GM23338 (cell line): ENCODE measurements around the gene NPNT. TPM values are rescaled to one million over a fixed set of nuclear protein-coding genes. Genes with fewer than 3 reads are reported as not detected.

Experiments
- ATAC-seq: fragments of 200-7000 bp; cut with Tn5 transposase; 3 replicates; pipeline ENCODE4 v1.9.1; 2020
- DNase-seq: peaks from one replicate; pipeline ENCODE4 v3.0.0-alpha.2; 2015; ENCODE audit warnings: low spot score
- H2AFZ ChIP-seq: fragments of 200-600 bp; sonication (generic); 2 replicates; pipeline ENCODE4 v1.8.0; 2016; ENCODE audit warnings: antibody characterized with exemption, mild to moderate bottlenecking, moderate library complexity
- H3F3A ChIP-seq: fragments of 200-600 bp; sonication (generic); replicated peaks from 2 replicates; pipeline ENCODE4 v1.8.0; 2017; ENCODE audit warnings: antibody characterized with exemption, mixed run types, low read depth
- H3K27ac ChIP-seq: fragments of 200-600 bp; sonication (generic); 2 replicates; pipeline ENCODE4 v1.6.1; 2016; ENCODE audit warnings: low read depth
- H3K27me3 ChIP-seq: fragments of 200-600 bp; sonication (generic); 2 replicates; pipeline ENCODE4 v1.8.0; 2016; ENCODE audit warnings: mild to moderate bottlenecking, mixed run types, moderate library complexity; ENCODE audit not compliant: insufficient read depth
- H3K36me3 ChIP-seq: fragments of 200-600 bp; sonication (generic); 2 replicates; pipeline ENCODE4 v1.8.0; 2016; ENCODE audit warnings: mild to moderate bottlenecking; ENCODE audit not compliant: insufficient read depth
- H3K4me1 ChIP-seq: fragments of 200-600 bp; sonication (generic); 2 replicates; pipeline ENCODE4 v1.8.0; 2016; ENCODE audit warnings: mild to moderate bottlenecking, moderate library complexity; ENCODE audit not compliant: insufficient read depth
- H3K4me2 ChIP-seq: fragments of 200-600 bp; sonication (generic); 2 replicates; pipeline ENCODE4 v1.7.1; 2017; ENCODE audit warnings: mixed run types
- H3K4me3 ChIP-seq: fragments of 200-600 bp; sonication (generic); 2 replicates; pipeline ENCODE4 v1.6.1; 2016; ENCODE audit warnings: mixed run types
- H3K79me2 ChIP-seq: fragments of 200-600 bp; sonication (generic); replicated peaks from 2 replicates; pipeline ENCODE4 v1.8.0; 2017; ENCODE audit warnings: mild to moderate bottlenecking; ENCODE audit not compliant: insufficient read depth
- H3K9me2 ChIP-seq: fragments of 200-600 bp; sonication (generic); 2 replicates; pipeline ENCODE4 v1.8.0; 2017; ENCODE audit not compliant: insufficient read depth
- H4K20me1 ChIP-seq: fragments of 200-600 bp; sonication (generic); replicated peaks from 2 replicates; pipeline ENCODE4 v1.8.0; 2017; ENCODE audit warnings: mild to moderate bottlenecking; ENCODE audit not compliant: insufficient read depth
- H3K27ac Mint-ChIP-seq: 2 replicates; pipeline ENCODE4 v1.8.0; 2020; ENCODE audit warnings: inconsistent platforms, mild to moderate bottlenecking, moderate library complexity, mixed read lengths
- H3K27me3 Mint-ChIP-seq: 3 replicates; pipeline ENCODE4 v1.8.0; 2022; ENCODE audit warnings: low read depth, mild to moderate bottlenecking, moderate library complexity, mixed read lengths, inconsistent platforms; ENCODE audit not compliant: insufficient read depth, poor library complexity
- H3K36me3 Mint-ChIP-seq: 3 replicates; pipeline ENCODE4 v1.8.0; 2021; ENCODE audit warnings: low read depth, mild to moderate bottlenecking, inconsistent platforms, moderate library complexity, mixed read lengths
- H3K4me1 Mint-ChIP-seq: 3 replicates; pipeline ENCODE4 v1.8.0; 2020; ENCODE audit warnings: mild to moderate bottlenecking, inconsistent platforms, mixed read lengths
- H3K4me3 Mint-ChIP-seq: 3 replicates; pipeline ENCODE4 v1.8.0; 2021; ENCODE audit warnings: moderate library complexity, mild to moderate bottlenecking, inconsistent platforms, mixed read lengths
- H3K9me3 Mint-ChIP-seq: 3 replicates; pipeline ENCODE4 v1.8.0; 2020; ENCODE audit warnings: moderate library complexity, mild to moderate bottlenecking, inconsistent platforms, mixed read lengths
- JUNB ChIP-seq: IDR thresholded peaks from one replicate; pipeline ENCODE4 v1.6.1; 2016; ENCODE audit warnings: antibody characterized with exemption; ENCODE audit not compliant: unreplicated experiment
- NANOG ChIP-seq: IDR thresholded peaks from 2 replicates; pipeline ENCODE4 v1.6.1; 2016; ENCODE audit warnings: antibody characterized with exemption, borderline replicate concordance
- POLR2AphosphoS5 ChIP-seq: IDR thresholded peaks from 2 replicates; pipeline ENCODE4 v1.6.1; 2016; ENCODE audit warnings: antibody characterized with exemption, low read depth
- REST ChIP-seq: IDR thresholded peaks from one replicate; pipeline ENCODE4 v1.6.1; 2018; ENCODE audit warnings: antibody characterized with exemption; ENCODE audit not compliant: unreplicated experiment
- STAT1 ChIP-seq: IDR thresholded peaks from one replicate; pipeline ENCODE4 v1.6.1; 2016; ENCODE audit warnings: antibody characterized with exemption; ENCODE audit not compliant: unreplicated experiment
- ZNF114 ChIP-seq: fragments of 250-450 bp; sonication (Bioruptor Pico); IDR thresholded peaks from 2 replicates; pipeline ENCODE4 v1.5.0; 2020; ENCODE audit warnings: mild to moderate bottlenecking, moderate library complexity
- ZNF462 ChIP-seq: fragments of 250-450 bp; sonication (Bioruptor Pico); IDR thresholded peaks from 2 replicates; pipeline ENCODE4 v1.5.0; 2020; ENCODE audit warnings: mild to moderate bottlenecking, moderate library complexity
- polyA plus RNA-seq: library from polyadenylated mRNA; unstranded; fragments of >200 nt; fragmentation: Nextera tagmentation; extraction: Ambion mirVana; gene quantifications from 2 replicates; pipeline ENCODE4 v1.2.1, GENCODE V29; 2016
- total RNA-seq: library from RNA; depleted of rRNA; stranded (reverse); fragments of >200 nt; shearing (Covaris generic); gene quantifications from 2 replicates; pipeline ENCODE4 v1.2.3, GENCODE V29; 2014

The NPNT gene
- total and polyA plus RNA-seq, 2 experiments from 2014 or later: 1.4 TPM

DNA sequence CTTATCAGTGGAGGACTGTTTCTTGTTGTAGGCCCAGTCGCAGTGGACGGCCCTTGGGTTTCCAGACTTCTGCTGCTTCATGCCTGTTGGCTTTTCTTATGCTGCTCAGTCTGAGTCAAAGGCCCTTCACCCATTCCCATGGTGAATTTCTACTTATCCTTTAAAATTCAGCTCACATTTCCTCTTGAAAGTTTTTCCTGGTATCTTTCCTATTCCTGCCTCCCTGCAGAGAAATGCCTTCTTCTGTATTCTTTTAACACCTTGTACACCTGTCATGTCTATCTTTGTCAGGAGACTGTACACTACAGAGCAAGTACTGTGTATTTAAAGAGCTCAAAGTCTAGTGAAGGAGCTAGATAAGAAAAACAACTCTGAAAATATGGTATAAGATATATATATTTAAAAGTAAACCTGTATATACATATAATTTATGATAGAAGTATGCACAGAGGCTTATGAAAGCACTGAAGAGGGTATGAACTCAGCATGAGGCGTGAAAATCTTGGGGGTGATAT is 22.0 kb downstream of the NPNT start (continued):
- TF ChIP-seq ZNF462 (CRISPR knock-in tag) (no peak), JUNB (no peak)

DNA sequence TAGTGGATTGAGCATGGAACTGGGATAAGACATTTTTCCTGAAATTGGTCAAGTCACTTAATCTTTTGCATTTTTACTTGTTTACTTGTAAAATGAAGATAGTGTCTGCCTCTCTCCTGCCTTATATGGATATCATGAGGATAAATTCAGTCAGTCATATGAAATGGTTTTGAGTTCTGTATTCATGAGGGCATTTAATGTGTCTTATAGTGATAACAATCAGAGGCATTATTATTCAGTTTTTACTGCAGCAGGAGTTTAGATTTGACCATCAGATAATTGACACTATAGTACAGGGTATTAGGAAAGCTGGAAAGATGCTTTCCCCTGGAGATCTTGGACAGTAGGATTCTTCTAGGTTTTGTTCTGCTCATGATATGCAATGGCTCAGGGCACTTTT is 26.0 kb downstream of the NPNT start:
- no peaks in the 10 kb centered on the region for H3K9me3 Mint-ChIP-seq
- DNase-seq (no peak), ATAC-seq (no peak)
- Histone ChIP-seq H2AFZ (no peak overlapping the region), H3F3A (no peaks in the 10 kb centered on the region), H3K36me3 (no peaks in the 10 kb centered on the region), H3K9me2 (no peaks in the 10 kb centered on the region), H3K4me2 (no peak overlapping the region), H4K20me1 (no peaks in the 10 kb centered on the region), H3K4me3 (no peak overlapping the region), H3K27me3 (no peaks in the 10 kb centered on the region), H3K27ac (no peak overlapping the region), H3K79me2 (no peaks in the 10 kb centered on the region), H3K4me1 (peaks cover 6% of the 10 kb centered on the region; the same call in 1 of the 2 replicates)
- H3K27me3 Mint-ChIP-seq: no peaks in the 10 kb centered on the region
- no peak overlapping the region for H3K27ac Mint-ChIP-seq
- H3K4me1 Mint-ChIP-seq: peaks cover 8% of the 10 kb centered on the region; the same call in 2 of the 3 replicates
- no peak overlapping the region for H3K4me3 Mint-ChIP-seq
- H3K36me3 Mint-ChIP-seq: no peaks in the 10 kb centered on the region
- no peak for TF ChIP-seq REST
- no peak for TF ChIP-seq ZNF114 (CRISPR knock-in tag)
- no peak for TF ChIP-seq NANOG
- TF ChIP-seq POLR2AphosphoS5: no peak
- no peak for TF ChIP-seq STAT1
